ENCODE measurements around the gene PDZK1IP1.

DNA sequence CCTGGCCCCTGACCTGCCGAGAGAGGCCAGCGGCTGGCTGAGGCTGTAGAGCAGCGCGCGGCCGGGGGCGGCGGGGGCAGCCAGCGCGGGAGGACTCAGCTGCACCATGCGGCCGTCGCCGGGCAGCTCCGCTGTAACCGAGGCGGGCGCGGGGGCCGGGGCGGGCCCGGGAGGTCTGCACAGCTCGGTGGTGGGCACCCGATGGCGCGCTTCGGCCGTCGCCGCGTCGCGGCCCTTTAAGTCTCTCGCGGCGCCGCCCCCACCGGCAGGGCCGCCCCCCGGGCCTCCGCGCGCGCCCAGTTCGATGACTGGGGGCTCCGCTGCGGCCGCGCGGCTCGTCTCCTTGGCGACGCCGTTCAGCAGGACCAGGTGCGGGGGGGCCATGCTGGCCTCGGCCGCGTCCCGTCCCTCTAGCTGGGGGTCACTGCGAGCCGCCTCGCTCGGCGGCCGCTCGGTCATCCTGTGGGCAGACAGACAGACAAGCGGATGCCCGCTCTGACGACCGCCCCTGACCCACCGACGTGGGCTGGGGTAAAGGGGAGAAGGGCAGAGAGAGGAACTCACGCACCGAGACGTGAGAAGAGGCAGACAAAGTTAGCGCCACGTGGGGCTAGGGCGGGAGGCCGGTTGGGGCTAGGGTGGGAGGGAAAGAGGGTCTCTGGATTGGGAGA, 35.7 kb upstream of the PDZK1IP1 start:
- no peak for TF ChIP-seq FOXP2 (optimal IDR thresholded peaks at IDR 0.05; ENCODE audit: control extremely low read depth, extremely low read length, insufficient read depth)
- TF ChIP-seq EZH2 (IDR thresholded peaks at IDR 0.05), result no peak
